ENCODE results near the gene GDPD4.

- TF ChIP-seq CTCF (IDR thresholded peaks at IDR 0.05) (no peak), EP300 (IDR thresholded peaks at IDR 0.05) (no peak)
Measured at GRCh38 chr11:77233011-77233410, 68.5 kb downstream of the GDPD4 start.
